Keratinocyte (primary cell): Measurements from ENCODE around the gene SLCO3A1. TPM values are rescaled to one million over a fixed set of nuclear protein-coding genes. Genes with fewer than 3 reads are reported as not detected.

ENCODE experiments used
- DNase-seq: peaks from one replicate; pipeline ENCODE4 v3.0.0-alpha.2; 2011; ENCODE audit warnings: low read depth, missing footprints, low spot score
- FAIRE-seq: peaks from 2 replicates; lab custom pipeline; 2011; peaks lifted over from hg19 to GRCh38; lab: Jason Lieb, UNC
- H2AFZ ChIP-seq: 2 replicates; pipeline ENCODE4 v1.6.0; 2012; ENCODE audit warnings: low read length, control low read depth, inconsistent platforms; ENCODE audit not compliant: control insufficient read depth
- H3K27ac ChIP-seq: 2 replicates; pipeline ENCODE4 v1.5.1; 2011; ENCODE audit warnings: low read length; ENCODE audit not compliant: control insufficient read depth, insufficient read depth
- H3K27me3 ChIP-seq: 3 replicates; pipeline ENCODE4 v1.6.0; 2011; ENCODE audit warnings: low read length; ENCODE audit not compliant: control insufficient read depth, insufficient read depth; ENCODE audit errors: extremely low read depth
- H3K36me3 ChIP-seq, 2 experiments: 2 replicates in 1 of 2; 3 replicates in 1 of 2; pipeline ENCODE4 v1.5.1; 2011; ENCODE audit warnings: low read length in 2 of 2, mild to moderate bottlenecking in 1 of 2; ENCODE audit not compliant: control insufficient read depth in 2 of 2, insufficient read depth in 2 of 2; ENCODE audit errors: extremely low read depth in 1 of 2
- H3K4me1 ChIP-seq: 3 replicates; pipeline ENCODE4 v1.5.1; 2011; ENCODE audit warnings: low read length; ENCODE audit not compliant: control insufficient read depth, insufficient read depth; ENCODE audit errors: extremely low read depth
- H3K4me2 ChIP-seq: 3 replicates; pipeline ENCODE4 v1.6.0; 2011; ENCODE audit warnings: low read depth, low read length; ENCODE audit not compliant: control insufficient read depth, insufficient read depth; ENCODE audit errors: extremely low read depth
- H3K4me3 ChIP-seq, 3 experiments: fragments of 200-600 bp in 1 of 3; sonication (generic) in 1 of 3; 2 replicates in 2 of 3; 3 replicates in 1 of 3; pipeline ENCODE4 v1.5.1; 2011 to 2016; ENCODE audit warnings: low read length in 3 of 3, mild to moderate bottlenecking in 3 of 3, control low read depth in 2 of 3, inconsistent platforms in 1 of 3, low read depth in 1 of 3, mixed read lengths in 1 of 3, mixed run types in 1 of 3, moderate library complexity in 1 of 3; ENCODE audit not compliant: control insufficient read depth in 2 of 3, insufficient read depth in 2 of 3; ENCODE audit errors: extremely low read depth in 1 of 3
- H3K79me2 ChIP-seq: 2 replicates; pipeline ENCODE4 v1.6.0; 2012; ENCODE audit warnings: low read length; ENCODE audit not compliant: control insufficient read depth, insufficient read depth
- H3K9ac ChIP-seq: 3 replicates; pipeline ENCODE4 v1.6.0; 2011; ENCODE audit warnings: low read length; ENCODE audit not compliant: control insufficient read depth, insufficient read depth; ENCODE audit errors: extremely low read depth
- H3K9me1 ChIP-seq: 3 replicates; pipeline ENCODE4 v1.6.0; 2011; ENCODE audit warnings: low read length; ENCODE audit not compliant: control insufficient read depth, insufficient read depth; ENCODE audit errors: extremely low read depth
- H3K9me3 ChIP-seq: 2 replicates; pipeline ENCODE4 v1.5.1; 2012; ENCODE audit warnings: low read depth, low read length; ENCODE audit not compliant: control insufficient read depth
- H4K20me1 ChIP-seq: 3 replicates; pipeline ENCODE4 v1.6.0; 2011; ENCODE audit warnings: low read length; ENCODE audit not compliant: control insufficient read depth, insufficient read depth; ENCODE audit errors: extremely low read depth
- CTCF ChIP-seq, 3 experiments: IDR thresholded peaks in 1 of 3; conservative IDR thresholded peaks in 1 of 3; optimal IDR thresholded peaks in 1 of 3; 2 replicates in 2 of 3; 3 replicates in 1 of 3; pipeline versions ENCODE3 to v1.5.1; 2011; ENCODE audit warnings: low read length in 3 of 3, mild to moderate bottlenecking in 3 of 3, moderate library complexity in 2 of 3, control low read depth in 1 of 3, inconsistent platforms in 1 of 3; ENCODE audit not compliant: insufficient read depth in 2 of 3; ENCODE audit errors: extremely low read depth in 1 of 3
- EZH2 ChIP-seq: IDR thresholded peaks from one replicate; pipeline ENCODE4 v1.6.1; 2012; ENCODE audit warnings: inconsistent platforms, mild to moderate bottlenecking, low read length, moderate library complexity
- dilution Hi-C: fragments of 300-500 bp; cut with MboI; formaldehyde crosslinking; loops from one replicate; pipeline ENCODE4 v1.7.0; 2020; ENCODE audit warnings: low sequenced_read_pairs; ENCODE audit not compliant: extremely low pct_ligation_motif_present
- polyA plus RNA-seq, 5 experiments: library from polyadenylated mRNA; depleted of rRNA in 3 of 5; stranded (reverse) in 3 of 5; stranded (forward) in 1 of 5; unstranded in 1 of 5; fragments of >200 nt; gene quantifications; 1 replicate in 1 of 5; 2 replicates in 3 of 5; 3 replicates in 1 of 5; pipeline versions ENCODE4 v1.2.1 to v1.2.3, GENCODE V29; 2011 to 2012; ENCODE audit warnings: missing spikeins in 2 of 5, low read depth in 1 of 5, low replicate concordance in 1 of 5

The SLCO3A1 gene
- polyA plus RNA-seq, 1 donor (not counting 4 experiments of a cell fraction or from before 2014, with no cell fraction given), result 21.3 TPM

DNA sequence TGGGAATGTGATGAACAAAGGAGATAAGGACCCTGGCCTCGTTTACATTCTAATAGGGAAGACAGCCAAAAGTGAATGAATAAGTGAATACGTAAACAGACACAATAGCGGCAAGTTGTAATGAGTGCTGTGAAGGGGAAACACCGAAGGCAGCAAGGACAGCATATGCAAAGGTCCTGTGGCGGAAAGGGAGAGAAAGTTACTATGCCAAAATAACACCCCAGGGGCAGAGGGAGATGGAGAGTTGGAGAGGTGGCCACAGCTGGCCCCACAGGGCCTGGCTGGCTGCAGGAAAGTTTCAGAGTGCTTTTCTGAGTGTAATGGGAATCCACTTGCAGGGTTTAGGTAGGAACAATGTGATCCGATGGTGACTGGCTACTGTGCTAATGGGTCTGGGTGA lies 91.9 kb downstream of the SLCO3A1 start:
- FAIRE-seq, result no peak

GRCh38 chr15:91946075-91946474 lies 92.6 kb downstream of the SLCO3A1 start:
- H3K9me1 ChIP-seq, result no peaks in the 10 kb centered on the region
- H3K79me2 ChIP-seq, result peaks cover 53% of the 10 kb centered on the region
- H3K27ac ChIP-seq, result no peak overlapping the region
- no peaks in the 10 kb centered on the region for H3K27me3 ChIP-seq
- DNase-seq (no peak), FAIRE-seq (peak; percentile 5)
- peaks cover 63% of the 10 kb centered on the region for H3K4me1 ChIP-seq
- H3K4me3 ChIP-seq, result no peak overlapping the region
- dilution Hi-C loops, result no loop called here
- no peaks in the 10 kb centered on the region for H3K9me3 ChIP-seq
- H3K4me2 ChIP-seq, result no peak overlapping the region
- H3K9ac ChIP-seq, result no peak overlapping the region
- no peak overlapping the region for H2AFZ ChIP-seq
- H3K36me3 ChIP-seq, result no peaks in the 10 kb centered on the region
- no peaks in the 10 kb centered on the region for H4K20me1 ChIP-seq
- TF ChIP-seq EZH2 (no peak), CTCF (optimal IDR thresholded peaks at IDR 0.05 in 1 of 3, IDR thresholded peaks at IDR 0.05 in 1 of 3, conservative IDR thresholded peaks at IDR 0.05 in 1 of 3; ENCODE audit: extremely low read depth in 1 of 3, insufficient read depth in 2 of 3, low read length in 3 of 3) (no peak)

More for the DNA sequence above, 91.9 kb downstream of the SLCO3A1 start:
- TF ChIP-seq CTCF (optimal IDR thresholded peaks at IDR 0.05 in 1 of 3, IDR thresholded peaks at IDR 0.05 in 1 of 3, conservative IDR thresholded peaks at IDR 0.05 in 1 of 3; ENCODE audit: extremely low read depth in 1 of 3, insufficient read depth in 2 of 3, low read length in 3 of 3) (no peak), EZH2 (no peak)
- H3K9ac ChIP-seq, result no peak overlapping the region
- peaks cover 58% of the 10 kb centered on the region for H3K79me2 ChIP-seq
- no peaks in the 10 kb centered on the region for H3K9me3 ChIP-seq
- DNase-seq, result no peak
- no peak overlapping the region for H3K4me2 ChIP-seq
- no peak overlapping the region for H2AFZ ChIP-seq
- dilution Hi-C loops, result no loop called here
- H3K27me3 ChIP-seq, result no peaks in the 10 kb centered on the region
- no peaks in the 10 kb centered on the region for H3K9me1 ChIP-seq
- H4K20me1 ChIP-seq, result no peaks in the 10 kb centered on the region
- H3K4me1 ChIP-seq, result peaks cover 63% of the 10 kb centered on the region
- no peak overlapping the region for H3K4me3 ChIP-seq
- H3K27ac ChIP-seq, result no peak overlapping the region
- H3K36me3 ChIP-seq, result no peaks in the 10 kb centered on the region
